Measurements from ENCODE around the gene PGPEP1. TPM values are rescaled to one million over a fixed set of nuclear protein-coding genes. Genes with fewer than 3 reads are reported as not detected.
A peak's percentile ranks its signal among the peaks of the same experiment; 100 is the strongest.

The PGPEP1 gene
- total RNA-seq, 2 donors from 2014 or later = 16.4 to 20.6 TPM

DNA sequence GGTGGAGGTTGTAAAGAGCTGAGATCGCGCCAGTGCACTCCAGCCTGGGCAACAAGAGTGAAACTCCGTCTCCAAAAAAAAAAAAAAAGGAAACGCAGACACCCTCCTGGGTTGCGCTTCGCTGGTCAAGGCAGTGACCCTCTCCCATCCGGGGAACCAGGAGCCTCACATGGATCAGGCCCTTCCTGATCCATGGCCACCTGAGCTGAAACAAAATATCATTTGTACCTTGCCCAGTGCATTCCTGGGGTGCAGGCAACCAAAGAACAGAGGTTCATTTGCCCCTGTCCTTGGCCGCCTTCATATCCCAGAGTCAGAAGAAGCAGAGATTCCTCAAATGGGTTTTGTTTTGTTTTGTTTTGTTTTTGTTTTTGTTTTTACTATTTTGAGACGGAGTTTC is 9.5 kb upstream of the PGPEP1 start:
- Histone ChIP-seq H3K36me3 (no peaks in the 10 kb centered on the region), H3K27me3 (no peaks in the 10 kb centered on the region), H3K9me3 (no peaks in the 10 kb centered on the region), H3K27ac (no peak overlapping the region), H3K4me3 (no peak overlapping the region), H3K4me1 (peaks cover 0 to 12% of the 10 kb centered on the region in 2 donors)
- TF ChIP-seq, protein P1, sequence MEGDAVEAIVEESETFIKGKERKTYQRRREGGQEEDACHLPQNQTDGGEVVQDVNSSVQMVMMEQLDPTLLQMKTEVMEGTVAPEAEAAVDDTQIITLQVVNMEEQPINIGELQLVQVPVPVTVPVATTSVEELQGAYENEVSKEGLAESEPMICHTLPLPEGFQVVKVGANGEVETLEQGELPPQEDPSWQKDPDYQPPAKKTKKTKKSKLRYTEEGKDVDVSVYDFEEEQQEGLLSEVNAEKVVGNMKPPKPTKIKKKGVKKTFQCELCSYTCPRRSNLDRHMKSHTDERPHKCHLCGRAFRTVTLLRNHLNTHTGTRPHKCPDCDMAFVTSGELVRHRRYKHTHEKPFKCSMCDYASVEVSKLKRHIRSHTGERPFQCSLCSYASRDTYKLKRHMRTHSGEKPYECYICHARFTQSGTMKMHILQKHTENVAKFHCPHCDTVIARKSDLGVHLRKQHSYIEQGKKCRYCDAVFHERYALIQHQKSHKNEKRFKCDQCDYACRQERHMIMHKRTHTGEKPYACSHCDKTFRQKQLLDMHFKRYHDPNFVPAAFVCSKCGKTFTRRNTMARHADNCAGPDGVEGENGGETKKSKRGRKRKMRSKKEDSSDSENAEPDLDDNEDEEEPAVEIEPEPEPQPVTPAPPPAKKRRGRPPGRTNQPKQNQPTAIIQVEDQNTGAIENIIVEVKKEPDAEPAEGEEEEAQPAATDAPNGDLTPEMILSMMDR (IDR thresholded peaks at IDR 0.05) = no peak
- DNase-seq (ENCODE audit: low spot score) = no peak

DNA sequence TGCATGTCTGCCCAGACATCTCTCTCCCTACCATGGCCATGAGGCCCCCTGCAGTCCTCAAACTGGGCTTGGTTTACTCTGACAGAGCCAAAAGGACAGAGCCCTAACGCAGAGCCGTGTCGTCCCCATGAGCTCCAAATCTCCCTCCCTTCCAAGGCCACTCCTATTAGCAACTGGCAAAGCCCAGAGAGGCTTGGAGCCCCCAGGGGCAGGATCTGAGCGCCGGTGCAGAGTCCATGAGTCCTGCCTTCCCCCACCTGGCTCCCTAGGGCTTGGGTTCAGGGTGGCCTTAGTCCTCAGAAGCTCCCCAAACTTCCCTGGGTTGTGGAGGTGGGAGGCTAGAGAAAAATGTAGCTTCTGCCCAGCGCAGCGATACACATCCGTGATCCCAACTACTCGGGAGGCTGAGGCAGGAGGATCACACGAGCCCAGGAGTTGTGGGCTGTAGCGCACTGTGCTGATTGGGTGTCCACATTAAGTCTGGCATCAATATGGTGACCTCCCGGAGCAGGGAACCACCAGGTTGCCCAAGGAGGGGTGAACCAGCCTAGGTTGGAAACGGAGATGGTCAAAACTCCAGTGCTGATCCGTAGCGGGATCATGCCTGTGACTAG is 7.4 kb upstream of the PGPEP1 start:
- Histone ChIP-seq H3K36me3 (no peaks in the 10 kb centered on the region), H3K4me3 (no peak overlapping the region), H3K9me3 (no peaks in the 10 kb centered on the region), H3K27me3 (no peaks in the 10 kb centered on the region), H3K27ac (no peak overlapping the region), H3K4me1 (peaks cover 0 to 12% of the 10 kb centered on the region in 2 donors)
- TF ChIP-seq, protein P1 (IDR thresholded peaks at IDR 0.05) = no peak
- DNase-seq (ENCODE audit: low spot score) = no peak

DNA sequence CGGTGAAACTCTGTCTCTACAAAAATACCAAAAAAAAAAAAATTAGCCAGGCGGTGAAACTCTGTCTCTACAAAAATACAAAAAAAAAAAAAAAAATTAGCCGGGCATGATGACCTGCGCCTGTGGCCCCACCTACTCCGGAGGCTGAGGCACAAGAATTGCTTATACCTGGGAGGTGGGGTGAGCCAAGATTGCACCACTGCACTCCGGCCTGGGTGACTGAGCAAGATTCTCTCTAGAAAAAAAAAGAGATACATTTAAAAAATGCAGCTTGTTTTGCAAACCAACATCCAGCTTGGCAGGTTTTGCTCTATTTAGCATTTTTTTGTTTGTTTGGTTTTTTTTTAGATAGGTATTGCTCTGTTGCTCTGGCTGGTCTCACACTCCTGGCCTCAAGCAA is 6.7 kb upstream of the PGPEP1 start:
- H3K36me3 ChIP-seq = no peaks in the 10 kb centered on the region
- TF ChIP-seq, protein P1 (IDR thresholded peaks at IDR 0.05) = no peak
- no peaks in the 10 kb centered on the region for H3K27me3 ChIP-seq
- H3K27ac ChIP-seq = no peak overlapping the region
- peaks cover 0 to 7% of the 10 kb centered on the region in 2 donors for H3K4me1 ChIP-seq
- no peak for DNase-seq (ENCODE audit: low spot score)
- H3K4me3 ChIP-seq = no peak overlapping the region
- H3K9me3 ChIP-seq = no peaks in the 10 kb centered on the region

DNA sequence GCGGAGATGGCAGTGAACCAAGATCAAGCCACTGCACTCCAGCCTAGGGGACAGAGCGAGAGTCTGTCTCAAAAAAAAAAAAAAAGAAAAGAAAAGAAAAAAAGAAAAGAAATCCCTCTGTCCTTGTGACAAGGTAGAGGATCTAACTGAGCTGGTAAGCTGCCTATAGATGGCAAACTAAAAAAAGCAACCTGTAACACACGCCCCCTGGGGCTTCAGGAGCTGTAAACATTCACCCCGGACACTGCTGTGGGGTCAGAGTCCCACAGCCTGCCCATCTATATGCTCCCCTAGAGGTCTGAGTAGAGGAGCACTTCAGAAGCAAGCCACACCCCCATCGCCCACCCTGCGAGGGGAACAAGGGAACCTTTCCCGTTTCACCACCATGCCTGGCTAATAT is 4.3 kb upstream of the PGPEP1 start:
- TF ChIP-seq, protein P1 (IDR thresholded peaks at IDR 0.05) = no peak
- Histone ChIP-seq H3K4me1 (peaks cover 0 to 7% of the 10 kb centered on the region in 2 donors), H3K9me3 (no peaks in the 10 kb centered on the region), H3K4me3 (no peak overlapping the region), H3K27ac (no peak overlapping the region), H3K27me3 (no peaks in the 10 kb centered on the region), H3K36me3 (no peaks in the 10 kb centered on the region)
- DNase-seq (ENCODE audit: low spot score) = no peak

DNA sequence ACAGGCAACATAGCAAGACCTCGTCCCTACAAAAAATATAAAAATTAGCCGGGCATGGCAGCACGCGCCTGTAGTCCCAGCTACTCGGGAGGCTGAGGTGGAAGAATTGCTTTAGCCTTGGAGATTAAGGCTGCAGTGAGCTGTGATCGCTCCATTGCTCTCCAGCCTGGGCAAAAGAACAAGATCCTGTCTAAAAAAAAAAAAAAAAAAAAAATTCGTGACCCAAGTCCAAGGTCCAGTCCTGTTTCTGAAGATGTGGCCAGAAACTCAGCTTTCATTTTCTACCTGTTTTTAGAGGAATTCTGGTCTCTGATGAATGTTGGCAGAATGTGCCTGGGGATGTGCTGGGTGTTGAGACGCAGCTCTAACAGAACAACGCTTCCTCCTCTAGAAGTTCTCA is 1.9 kb upstream of the PGPEP1 start:
- H3K27me3 ChIP-seq = no peaks in the 10 kb centered on the region
- TF ChIP-seq, protein P1 (IDR thresholded peaks at IDR 0.05) = no peak
- H3K27ac ChIP-seq = peak overlapping the region in 1 of 2 donors; percentile 40
- H3K36me3 ChIP-seq = no peaks in the 10 kb centered on the region
- DNase-seq (ENCODE audit: low spot score) = no peak
- no peaks in the 10 kb centered on the region for H3K9me3 ChIP-seq
- H3K4me3 ChIP-seq = no peak overlapping the region
- peaks cover 0 to 12% of the 10 kb centered on the region in 2 donors for H3K4me1 ChIP-seq

DNA sequence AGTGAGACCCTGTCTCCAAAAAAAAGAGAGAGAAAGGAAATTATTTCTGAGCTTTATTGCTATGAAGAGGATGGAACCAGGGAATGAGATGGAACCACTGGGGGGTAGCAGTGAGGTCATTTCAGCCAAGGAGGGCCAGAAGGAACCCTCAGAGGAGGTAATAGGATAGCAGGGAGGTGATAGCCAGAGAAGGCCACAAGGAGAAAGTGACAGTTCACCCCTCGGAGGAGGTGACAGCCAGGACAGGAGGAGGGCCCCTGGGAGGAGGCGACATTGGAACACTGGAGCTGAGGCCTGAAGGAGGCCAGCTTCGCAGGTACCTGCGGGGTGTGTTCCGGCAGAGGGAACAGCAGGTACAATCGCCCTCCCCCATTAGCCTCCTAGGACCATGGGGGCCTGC is 675 bp upstream of the PGPEP1 start:
- Histone ChIP-seq H3K4me3 (peak overlapping the region in 1 of 2 donors; percentile 86), H3K4me1 (peaks cover 0 to 12% of the 10 kb centered on the region in 2 donors), H3K9me3 (no peaks in the 10 kb centered on the region), H3K36me3 (no peaks in the 10 kb centered on the region), H3K27ac (peak overlapping the region in 1 of 2 donors; percentile 85), H3K27me3 (no peaks in the 10 kb centered on the region)
- TF ChIP-seq, protein P1 (IDR thresholded peaks at IDR 0.05) = no peak
- no peak for DNase-seq (ENCODE audit: low spot score)
